HG03159 (cell line): ENCODE data around the gene CFDP1.
"Not testable (repeated sequence)": the region's sequence is repeated elsewhere in the genome, so short reads cannot be mapped to it uniquely, and the experiment has no call there.

ENCODE experiments used
- ATAC-seq: cut with Tn5 transposase; IDR thresholded peaks from one replicate; pipeline ENCODE4 v1.9.1; 2021; ENCODE audit warnings: mild to moderate bottlenecking, moderate library complexity; ENCODE audit not compliant: unreplicated experiment

CFDP1 gene

DNA sequence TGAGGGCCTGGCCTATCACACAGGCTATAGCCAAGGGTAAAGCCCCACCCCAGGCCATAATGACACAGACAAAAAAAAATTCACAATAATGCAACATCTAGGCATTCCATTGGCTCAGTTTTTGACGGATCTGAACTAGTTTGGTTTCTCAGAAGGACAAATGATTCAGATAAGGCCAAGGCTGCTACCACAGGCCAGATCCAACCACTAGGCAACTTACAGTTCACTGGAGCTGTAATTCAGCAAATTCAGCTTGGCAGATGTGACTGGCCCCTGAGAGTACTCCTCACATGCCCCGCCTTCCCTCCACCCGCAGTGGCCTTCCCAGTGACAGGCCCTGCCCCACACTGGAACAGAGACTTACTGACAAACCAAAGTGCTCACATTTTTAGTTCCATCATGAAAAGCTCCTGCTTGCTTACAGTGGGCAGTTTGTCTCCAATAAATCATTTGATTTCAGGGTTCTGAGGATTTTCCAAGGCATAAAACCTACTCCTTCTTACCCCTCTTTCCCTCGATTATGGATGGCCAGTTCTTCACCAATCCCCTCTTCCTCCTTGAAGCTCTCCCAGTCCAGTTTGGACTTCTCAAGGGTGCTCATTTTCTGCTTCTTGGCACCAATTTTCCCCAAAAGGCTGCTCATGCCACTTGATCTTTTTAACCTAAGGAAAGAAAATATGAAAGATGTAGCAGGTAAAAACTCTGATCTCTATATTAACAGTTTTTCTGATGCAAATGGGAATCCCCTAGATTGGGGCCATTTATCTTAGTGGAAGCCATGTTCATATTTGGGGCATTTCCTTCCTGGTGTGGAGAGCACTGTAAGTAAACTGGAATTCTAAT, 128.6 kb downstream of the CFDP1 start:
- no peak for ATAC-seq

DNA sequence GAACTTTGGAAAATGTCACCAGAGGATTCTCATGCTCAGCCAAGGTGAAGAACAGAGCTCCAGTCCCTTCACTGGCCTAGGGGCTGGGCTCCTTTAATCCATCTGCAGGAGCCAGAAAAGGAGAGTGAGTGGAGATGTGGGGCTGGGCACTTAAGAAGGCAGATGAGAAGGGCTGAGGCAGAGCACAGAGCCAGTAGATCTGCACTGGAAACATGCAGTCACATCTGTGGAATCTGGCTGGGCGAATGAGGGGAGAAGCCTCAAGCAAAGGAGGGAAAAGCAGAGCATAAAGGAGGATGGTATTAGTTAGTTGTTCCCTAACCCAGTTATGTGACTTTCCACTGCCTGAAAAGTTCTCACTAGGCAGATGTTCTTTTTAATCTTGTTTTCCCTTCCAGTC, 131.5 kb downstream of the CFDP1 start:
- ATAC-seq: no peak

DNA sequence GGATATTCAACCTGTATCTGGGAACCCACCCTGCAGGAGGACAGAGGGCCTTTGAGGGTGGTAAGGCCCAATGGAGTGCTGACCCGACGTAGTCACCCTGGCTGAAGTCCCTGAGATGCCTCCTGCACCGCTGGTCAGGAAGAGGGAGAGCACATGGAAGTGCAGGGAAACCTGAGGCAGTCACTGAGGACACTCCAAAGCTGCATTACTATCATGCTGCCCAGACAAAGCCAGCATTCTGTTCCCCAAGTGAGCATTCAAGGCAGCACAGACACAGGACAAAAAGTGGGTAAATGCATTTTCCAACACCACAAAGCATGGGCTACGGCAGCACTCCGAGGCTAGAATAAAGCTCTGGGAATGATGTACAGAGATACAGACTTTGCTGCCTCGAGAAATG, 135.0 kb downstream of the CFDP1 start:
- no peak for ATAC-seq

DNA sequence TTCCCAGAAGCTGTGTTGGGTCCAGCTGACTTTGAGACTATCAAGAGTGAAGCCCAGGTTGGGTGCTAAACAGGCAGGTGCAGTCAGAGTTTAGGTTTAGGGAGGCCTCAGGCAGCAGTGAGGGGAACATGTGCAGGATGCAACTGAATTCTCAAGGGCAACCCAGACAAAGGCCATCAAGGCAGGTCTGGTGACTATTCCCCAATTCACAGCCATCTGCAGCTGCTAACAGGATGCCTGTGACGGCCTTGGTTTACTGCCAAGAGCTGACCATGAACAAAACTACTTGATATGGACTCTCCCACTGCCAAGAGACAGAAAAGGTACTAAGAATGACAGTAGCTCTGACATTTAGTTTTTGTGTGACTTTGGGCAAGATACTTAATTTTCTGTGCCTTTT, 136.7 kb downstream of the CFDP1 start:
- ATAC-seq: no peak

DNA sequence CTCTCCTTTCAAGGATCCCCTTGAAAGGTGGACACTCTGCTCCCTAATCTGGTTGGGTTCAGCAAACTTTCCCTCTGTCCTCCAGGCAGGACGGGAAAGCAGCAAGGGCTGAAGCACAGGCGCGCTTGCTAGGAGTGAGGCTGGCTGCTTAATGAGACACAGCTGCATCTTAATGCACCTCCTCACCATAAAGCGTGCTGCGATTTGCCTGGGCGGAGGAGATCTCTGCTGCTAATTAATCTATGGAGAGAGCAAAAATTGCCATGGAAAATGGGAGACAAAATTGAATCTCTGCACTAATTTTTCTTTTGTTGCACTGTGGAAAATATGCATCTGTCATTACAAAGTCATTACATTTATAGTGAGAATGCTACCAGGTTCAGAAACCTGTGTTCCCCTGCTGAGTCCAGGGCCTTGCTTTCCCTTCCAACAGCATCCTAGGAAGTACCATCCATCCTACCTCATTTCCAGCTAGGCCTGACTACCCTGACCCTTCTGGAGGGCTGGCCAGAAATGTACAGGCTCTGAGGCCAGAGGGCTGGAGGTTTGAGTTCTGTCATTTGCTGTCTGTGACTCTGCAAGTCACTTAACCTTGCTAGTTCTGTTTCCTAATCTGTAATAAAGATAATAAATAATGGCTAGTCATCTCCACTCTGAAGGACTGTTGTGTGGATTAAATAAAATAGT, 138.4 kb downstream of the CFDP1 start:
- no peak for ATAC-seq

DNA sequence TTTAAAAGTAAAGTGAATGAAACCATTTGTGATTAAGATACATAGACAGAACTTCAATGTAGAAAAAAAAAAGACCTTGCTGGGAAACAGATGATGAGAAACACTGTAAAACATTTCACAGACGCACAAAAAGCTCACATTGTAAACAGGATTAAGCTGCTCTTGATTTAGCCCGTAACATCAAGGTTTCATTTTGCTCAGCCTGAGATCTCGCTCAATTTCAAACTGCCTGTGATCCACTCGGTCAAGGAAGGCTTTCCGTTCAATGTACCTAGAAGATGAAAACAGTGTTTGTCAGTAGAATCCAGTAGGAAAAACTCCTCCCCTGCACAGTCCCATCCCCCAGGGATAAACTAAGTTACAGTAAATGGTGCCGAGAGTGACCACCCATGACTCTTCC, 139.5 kb downstream of the CFDP1 start:
- ATAC-seq: no peak

DNA sequence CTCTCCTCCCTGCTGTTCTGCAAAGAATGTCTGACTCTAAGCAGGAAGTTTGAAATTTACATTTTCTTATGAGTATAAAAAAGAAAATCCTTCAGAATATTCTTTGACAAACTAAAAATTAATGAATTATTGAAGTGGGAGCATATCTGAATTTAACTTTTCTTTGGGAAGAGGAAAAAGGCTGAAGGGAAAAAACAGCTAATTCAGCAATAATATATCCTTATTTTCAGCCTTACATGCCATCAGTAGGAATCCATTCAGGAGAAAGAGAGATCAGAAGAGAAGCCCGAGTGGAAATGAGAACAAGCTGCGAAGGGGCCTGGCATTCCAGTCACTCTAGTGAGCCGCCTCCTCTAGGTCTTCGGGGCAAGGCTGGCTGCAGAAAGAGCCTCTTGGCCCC, 140.1 kb downstream of the CFDP1 start:
- no peak for ATAC-seq

DNA sequence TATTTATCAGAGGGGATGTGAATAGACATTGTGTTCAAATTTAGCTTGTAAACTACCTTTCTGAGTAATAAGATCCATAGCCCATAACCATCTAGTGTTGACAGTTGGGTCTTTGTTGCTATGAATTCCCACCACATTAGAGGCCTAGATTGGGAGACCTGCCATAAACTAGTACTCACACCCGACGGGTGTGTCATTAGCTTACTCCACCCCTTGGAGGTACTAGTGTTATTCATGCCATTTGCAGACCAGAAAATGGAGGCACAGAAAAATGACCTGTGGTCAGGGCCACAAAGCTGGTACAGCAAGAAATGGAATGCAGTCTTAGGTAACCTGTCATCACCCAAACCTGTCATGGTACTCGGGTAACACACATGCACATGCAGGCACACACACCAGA, 140.6 kb downstream of the CFDP1 start:
- no peak for ATAC-seq

DNA sequence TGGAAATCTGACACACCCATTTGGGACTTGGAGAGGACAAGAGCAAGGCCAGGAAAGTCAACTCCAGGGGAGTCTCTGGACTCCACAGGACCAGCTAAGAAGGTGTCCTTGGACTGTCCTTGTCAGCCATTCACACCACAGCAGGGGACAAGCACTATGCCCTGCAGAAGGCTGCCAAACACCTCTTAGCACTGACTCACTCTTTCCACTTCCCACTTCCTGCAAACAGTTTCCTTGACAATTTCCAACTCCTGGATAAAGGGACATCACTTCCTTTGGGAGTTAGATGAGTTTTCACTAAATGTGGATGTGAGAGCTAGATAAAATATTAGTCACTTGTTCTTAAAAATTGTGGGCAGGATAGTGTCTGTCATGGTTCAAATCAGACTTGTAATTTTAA, 144.1 kb downstream of the CFDP1 start:
- ATAC-seq: no peak

DNA sequence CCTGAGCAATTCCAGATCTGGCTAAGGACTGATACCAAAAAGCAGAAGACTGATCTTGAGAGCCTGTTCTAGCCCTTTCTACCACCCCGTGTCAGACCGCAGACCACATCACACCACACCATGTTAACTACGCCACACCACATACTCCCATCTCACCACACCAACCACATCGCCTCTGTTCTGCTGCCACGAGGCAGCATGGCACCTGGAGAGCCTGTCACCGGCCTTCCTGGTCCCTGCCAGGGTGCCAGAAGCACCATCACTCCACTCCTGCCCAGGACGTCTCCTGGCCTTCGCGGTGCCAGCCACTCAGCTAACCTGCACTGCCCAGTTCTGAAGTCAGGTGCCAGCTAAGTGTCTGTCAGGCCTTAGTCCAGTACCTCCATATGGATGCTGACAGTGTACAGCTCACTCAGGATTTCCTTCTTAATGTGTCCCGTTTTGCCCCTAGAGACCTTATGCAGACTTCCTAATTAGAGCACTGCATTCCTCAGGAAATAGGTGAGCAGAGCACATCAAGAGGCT, 144.6 kb downstream of the CFDP1 start:
- no peak for ATAC-seq

DNA sequence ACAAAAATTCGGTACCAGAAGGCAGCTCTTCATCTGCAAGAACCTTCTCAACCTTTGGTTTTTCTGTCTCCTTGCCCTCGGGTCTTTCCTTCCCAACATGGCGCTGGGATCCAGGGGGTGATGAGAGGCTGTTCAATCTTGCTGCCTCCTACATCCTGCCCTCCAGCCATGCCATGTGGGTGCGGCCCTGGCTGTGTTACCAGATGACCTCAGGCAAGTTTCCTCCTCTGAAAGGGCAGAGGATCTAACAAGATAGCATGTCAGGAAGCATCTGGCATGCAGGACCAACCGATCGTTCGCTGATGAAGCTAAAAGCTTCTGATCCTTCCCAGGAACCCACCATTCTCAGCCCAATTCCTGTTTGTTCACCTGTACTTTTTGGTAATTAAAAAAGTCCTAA, 145.1 kb downstream of the CFDP1 start:
- ATAC-seq: no peak

DNA sequence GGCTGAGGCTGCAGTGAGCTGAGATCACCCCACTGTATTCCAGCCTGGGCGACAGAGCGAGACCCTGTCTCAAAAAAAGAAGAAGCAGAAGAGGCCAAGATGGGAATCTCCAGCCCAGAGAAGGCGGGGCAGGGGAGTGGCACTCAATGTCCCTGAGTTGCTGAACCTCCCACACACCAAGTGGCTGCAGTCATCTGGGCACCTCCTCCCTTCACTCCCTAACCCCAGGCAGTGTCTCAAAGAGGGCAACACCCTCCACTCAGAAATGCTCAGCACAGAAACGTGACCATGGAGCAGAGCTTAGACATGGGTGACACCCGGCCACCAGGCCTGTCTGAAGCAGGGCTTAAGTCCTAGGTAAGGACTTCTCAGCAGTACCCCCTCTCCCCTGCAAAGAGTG, 145.6 kb downstream of the CFDP1 start:
- ATAC-seq: no peak

DNA sequence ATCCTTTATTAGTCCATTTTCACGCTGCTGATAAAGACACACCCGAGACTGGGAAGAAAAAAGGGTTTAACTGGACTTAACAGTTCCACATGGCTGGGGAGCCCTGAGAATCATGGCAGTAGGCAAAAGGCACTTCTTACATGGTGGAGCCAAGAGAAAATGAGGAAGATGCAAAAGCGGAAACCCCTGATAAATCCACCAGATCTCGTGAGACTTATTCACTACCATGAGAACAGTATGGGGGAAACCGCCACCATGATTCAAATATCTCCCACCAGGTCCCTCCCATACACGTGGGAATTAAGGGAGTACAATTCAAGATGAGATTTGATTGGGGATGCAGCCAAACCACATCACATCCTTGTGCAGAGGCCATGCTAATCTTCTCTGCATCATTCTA, 146.9 kb downstream of the CFDP1 start:
- ATAC-seq: no peak

DNA sequence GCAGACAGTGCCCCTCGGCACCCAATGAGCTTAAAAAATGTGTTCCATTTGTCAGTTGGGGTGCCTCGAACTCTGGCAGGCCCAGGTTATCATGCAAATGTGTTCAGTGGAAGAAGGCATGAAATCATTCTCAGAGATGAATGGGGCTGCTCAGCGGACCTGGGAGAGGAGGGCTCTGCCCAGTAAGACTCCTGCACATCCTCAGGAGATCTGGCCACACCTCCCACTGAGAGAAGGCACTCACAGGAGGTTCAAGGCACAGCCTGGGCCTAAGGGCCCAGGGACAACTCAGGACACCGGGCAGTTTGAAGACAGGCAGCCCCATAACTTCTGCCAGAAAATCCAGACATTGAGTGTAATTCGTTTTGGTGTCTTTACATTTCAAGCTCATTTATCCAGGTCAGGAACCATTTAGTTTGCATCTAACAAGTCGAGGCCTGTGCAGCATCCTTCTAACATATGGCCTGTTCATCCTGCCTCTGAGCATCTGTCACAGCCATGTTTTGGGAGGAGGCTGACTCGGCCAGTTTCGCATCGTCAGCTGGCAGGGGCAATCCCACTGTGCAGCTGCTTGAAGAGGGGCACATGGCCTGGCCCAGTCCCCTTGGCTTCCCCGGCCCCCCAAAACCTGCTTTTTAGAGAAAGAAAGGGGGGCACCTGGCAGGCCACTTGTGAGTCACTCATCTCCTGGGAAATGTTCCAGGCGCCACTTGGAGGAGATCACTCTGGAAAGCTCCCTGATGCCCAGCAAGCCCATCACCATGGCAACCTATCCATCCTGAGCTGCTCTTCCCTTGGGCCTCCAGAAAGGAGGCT, 150.6 kb downstream of the CFDP1 start:
- ATAC-seq: no peak

DNA sequence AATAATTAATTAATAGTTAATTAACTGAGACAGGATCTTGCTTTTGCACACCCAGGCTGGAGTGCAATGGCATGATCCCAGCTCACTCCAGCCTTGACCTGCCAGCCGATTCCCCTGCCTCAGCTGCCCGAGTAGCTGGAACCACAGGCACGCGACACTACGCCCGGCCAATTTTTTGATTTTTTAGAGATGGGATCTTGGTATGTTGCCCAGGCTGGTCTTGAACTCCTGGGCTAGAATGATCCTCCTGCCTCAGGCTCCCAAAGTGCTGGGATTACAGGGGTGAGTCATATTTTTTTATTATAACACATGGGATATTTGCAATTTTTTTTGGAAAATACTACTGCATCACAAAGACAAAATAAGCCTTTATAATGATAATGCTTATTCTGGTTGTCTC, 151.5 kb downstream of the CFDP1 start:
- ATAC-seq: no peak

DNA sequence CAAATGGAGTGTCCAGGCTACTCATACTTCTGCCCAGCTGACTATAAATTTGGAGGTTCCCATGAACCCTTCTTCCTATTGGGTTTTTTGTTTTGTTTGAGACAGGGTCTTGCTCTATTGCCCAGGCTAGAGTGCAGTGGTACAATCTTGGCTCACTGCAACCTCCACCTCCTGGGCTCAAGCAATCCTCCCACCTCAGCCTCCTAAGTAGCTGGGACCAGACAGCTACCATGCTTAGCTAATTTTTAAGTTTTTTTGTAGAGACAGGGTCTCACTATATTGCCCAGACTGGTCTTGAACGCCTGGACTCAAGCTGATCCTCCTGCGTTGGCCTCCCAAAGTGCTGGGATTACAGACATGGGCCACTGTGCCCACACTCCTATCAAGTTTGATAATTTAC, 152.3 kb downstream of the CFDP1 start:
- not testable (repeated sequence) for ATAC-seq

DNA sequence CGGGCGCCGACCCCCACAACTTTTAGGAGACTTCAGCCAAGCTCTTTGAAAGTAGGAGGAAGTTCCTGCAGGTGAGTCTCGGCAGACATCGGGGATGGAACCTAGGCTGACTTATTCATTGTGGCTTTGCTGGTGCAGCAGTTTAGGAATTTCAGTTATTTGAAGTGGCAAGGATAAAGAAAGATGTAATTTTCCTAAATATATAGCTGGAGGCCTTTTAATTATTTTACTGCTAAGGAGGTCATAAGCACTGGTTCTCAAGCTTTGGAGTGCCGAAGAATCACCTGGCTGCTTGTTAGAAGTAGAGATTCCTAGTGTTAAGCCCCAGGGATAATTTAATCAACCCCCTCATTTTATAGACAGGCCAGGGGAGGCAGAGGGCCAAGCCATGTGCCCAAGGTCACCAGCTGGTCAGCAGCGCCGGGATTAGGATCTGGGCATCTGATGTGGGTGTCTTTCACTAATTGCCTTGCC, 152.9 kb downstream of the CFDP1 start:
- ATAC-seq: no peak

DNA sequence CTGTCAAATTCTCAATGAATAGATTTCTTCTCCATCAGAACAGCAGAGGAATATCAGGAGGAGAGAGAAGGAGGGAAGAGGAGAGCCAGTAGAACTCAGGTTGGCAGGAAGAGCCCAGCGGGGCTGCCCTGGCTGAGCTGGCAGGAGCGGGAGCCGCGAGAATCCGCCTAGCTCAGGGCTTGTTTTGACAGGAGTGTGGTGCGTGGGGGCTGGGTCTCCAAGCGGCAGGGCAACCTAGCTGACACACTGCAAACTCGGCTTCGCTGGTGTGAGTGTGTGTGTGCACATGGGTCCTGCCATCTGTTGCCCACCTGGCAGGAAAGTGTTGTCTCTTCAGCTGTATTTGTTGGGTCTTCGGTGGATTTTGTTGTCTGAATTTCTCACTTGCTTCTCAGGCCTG, 154.0 kb downstream of the CFDP1 start:
- ATAC-seq: no peak

DNA sequence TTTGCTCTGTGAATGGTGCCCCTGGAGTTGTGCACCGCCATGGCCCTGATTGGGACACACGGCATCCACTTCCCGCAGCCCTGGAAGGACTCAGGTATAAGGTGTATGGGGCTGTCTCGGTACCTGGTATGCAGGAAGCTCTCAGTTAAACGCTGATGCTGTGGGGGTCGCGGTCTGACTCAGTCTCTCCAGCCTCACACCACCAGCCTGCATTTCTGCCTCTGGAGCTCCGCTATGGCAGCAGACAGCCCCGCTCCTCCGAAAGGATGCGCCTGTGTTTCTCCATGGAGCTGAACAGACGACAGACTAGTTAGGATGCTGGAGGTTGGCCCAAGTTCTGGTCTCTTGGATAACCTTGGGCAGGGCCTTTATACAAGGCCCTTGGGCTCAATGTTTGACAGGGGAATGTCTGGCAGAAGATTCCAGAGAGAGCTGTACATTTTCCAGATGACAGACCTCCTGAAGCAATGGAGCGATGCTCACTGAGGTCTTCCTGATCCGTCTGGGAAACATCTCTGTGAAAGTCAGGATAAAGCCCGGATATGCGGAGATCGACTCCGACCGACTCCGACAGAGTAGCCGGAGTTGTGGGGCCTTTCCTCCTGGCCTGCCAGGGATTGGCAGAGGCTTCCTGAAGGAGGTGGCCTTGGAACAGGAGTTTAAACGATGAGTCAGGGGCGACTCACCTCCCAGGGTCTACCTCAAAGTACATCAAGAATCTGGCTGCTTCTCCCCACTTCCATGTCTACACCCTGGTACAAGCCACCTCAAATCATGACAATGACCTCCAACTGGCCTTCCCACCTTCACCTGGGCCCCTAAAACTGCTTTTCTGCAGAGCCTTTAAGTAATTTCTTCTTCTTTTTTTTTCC, 160.0 kb downstream of the CFDP1 start:
- no peak for ATAC-seq

DNA sequence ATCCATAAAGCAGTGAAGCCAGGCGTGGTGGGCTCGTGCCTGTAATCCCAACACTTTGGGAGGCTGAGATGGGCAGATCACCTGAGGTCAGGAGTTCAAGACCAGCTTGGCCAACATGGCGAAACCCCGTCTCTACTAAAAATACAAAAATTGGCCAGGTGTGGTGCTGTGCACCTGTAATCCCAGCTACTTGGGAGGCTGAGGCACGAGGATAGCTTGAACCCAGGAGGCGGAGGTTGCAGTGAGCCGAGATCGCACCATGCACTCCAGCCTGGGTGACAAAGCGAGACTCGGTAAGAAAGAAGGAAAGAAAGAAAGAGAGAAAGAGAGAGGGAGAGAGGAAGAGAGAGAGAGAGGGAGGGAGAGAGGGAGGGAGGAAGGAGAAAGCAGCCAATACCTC, 160.7 kb downstream of the CFDP1 start:
- ATAC-seq: not testable (repeated sequence)
